Activated CD4-positive, alpha-beta T cell treated with anti-CD3 and anti-CD28 coated beads, Interleukin-2, amount 50 U/mL, for 48 hours (primary cell): Measurements from ENCODE around the gene ZNF669.

ENCODE experiments used
- DNase-seq, 2 experiments: peaks; one replicate each; pipeline ENCODE4 v3.0.0-alpha.2; 2020

The ZNF669 gene

GRCh38 chr1:247110627-247111258, 6.6 kb upstream of the ZNF669 start:
- DNase-seq: peak; percentile 39 to 64

- no peak for DNase-seq
These were observed 3.5 kb upstream of the ZNF669 start for GRCh38 chr1:247107694-247108093.

- no peak for DNase-seq
These were observed 1.8 kb upstream of the ZNF669 start for GRCh38 chr1:247105966-247106365.

DNA sequence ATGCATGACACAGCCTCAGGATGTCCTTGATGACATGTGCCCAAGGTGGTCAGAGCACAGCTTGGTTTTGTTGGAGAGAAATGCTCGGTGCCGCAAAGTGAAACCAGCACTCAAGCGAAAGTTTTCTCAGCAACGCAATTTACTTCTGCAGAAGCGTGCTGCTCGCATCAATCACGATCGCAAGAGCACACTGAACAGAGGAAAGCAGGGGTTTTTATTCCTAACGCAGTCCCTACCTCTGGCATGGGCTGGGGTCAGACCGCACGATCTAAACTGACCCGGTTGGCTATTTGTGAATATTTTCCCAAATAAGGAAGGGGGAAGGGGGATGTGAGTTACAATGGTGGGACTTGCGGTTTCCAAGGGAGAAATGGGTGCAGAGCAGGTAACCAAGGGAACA, 809 bp upstream of the ZNF669 start:
- DNase-seq: no peak

- no peak for DNase-seq
These were observed 1.8 kb downstream of the ZNF669 start for GRCh38 chr1:247102381-247102780.

GRCh38 chr1:247100676-247101279, 3.4 kb downstream of the ZNF669 start:
- DNase-seq: no peak

GRCh38 chr1:247096958-247097357, 7.2 kb downstream of the ZNF669 start:
- DNase-seq: no peak

DNA sequence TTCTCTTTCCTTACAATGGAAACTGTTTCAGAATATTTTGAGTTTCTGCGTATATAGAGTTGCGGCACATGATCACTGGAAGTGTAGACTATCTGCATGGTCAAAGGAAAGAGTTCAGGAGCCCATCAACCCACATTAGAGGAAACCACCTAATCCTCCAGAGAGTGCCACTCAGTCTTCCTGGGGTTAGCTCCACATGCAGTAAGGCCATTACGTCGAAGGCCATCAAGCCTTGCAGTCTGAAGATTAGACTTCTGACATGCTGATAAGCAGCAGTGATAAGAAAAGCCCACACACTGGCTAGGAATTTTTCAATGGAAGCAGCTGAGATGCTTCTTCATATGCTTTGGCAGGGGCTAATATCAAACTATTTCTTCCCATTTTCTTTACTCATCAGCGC, 7.6 kb downstream of the ZNF669 start:
- no peak for DNase-seq

- no peak for DNase-seq
These were observed 8.0 kb downstream of the ZNF669 start for GRCh38 chr1:247096112-247096511.

GRCh38 chr1:247090455-247090854, 13.7 kb downstream of the ZNF669 start:
- no peak for DNase-seq

- DNase-seq: no peak
These were observed 14.4 kb downstream of the ZNF669 start for GRCh38 chr1:247089616-247090375.

DNA sequence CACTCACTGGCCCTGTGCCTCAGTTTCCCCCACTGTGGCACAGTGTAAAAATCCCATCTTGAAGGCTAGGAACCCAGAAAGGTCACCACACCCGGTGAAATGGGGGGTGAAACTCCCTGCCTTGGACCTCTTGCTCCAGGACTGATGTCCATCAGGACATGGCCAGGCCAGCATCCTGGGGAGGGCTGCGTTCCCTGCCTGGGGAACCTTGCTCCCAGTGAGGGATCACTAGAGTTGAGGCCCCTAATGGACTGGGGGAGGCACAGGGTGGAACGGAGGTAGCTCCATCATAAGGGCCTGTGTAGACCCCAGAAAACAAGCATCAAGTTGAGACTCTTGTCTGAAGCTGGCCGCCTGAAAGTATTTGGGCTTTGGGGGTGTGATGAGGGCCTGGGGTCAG, 15.2 kb downstream of the ZNF669 start:
- no peak for DNase-seq

- DNase-seq: no peak
These were observed 16.9 kb downstream of the ZNF669 start for GRCh38 chr1:247087256-247087655.

DNA sequence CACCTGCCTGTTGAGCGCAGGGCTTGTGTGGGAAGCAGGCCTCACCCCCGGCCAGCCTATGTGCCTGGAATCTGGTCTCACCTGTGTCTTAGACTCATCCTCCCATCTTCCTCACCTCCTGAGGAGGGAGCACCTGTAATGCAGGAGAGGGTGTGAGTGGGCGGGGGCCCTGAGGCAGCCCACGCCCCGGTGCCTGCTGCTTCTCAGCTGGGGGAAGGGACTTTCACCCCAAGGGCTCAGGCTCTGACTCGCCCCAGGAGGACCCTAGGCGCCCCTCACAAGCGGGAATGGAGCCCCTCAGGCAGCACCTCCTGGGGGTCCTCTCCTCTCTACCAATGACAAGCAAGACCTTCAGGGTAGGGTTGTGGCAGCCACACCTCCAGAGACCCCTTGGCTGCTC, 18.8 kb downstream of the ZNF669 start:
- no peak for DNase-seq

- no peak for DNase-seq
These were observed 19.4 kb downstream of the ZNF669 start for GRCh38 chr1:247084771-247085170.

DNA sequence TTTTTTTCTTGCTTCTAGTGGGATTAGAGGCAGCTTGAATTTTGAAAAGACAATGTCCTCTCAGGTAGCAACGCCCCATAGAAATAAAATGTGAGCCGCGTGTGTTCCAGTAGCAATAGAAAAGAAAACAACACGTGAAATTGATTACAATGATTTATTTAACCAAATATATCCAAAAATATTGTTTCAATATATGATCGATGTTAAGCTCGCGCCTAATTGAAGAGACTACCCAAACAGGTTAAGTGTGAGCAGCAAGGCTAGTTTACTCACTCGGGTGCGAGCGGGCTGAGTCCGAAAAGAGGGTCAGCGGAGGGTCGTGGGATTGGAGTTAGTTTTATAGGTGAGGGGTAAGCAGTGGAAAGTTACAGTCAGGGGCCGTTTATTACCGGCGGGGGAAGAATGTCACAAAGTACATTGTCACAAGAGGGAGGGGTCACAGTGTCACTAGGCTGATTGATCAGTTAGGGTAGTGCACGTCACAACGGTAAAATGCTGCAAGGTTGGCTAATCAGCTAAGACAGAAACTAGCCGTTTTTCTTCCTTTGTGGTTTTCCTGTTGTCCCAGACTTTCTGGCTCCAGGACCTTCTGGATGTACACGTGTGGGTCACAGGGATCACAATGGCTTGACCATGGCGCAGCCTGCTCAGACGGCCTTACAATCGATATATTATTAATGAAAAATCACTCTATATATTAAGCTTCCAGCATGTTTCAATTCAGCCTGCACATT, 24.8 kb downstream of the ZNF669 start:
- peak in 1 of 2 experiments; percentile 9 for DNase-seq

DNA sequence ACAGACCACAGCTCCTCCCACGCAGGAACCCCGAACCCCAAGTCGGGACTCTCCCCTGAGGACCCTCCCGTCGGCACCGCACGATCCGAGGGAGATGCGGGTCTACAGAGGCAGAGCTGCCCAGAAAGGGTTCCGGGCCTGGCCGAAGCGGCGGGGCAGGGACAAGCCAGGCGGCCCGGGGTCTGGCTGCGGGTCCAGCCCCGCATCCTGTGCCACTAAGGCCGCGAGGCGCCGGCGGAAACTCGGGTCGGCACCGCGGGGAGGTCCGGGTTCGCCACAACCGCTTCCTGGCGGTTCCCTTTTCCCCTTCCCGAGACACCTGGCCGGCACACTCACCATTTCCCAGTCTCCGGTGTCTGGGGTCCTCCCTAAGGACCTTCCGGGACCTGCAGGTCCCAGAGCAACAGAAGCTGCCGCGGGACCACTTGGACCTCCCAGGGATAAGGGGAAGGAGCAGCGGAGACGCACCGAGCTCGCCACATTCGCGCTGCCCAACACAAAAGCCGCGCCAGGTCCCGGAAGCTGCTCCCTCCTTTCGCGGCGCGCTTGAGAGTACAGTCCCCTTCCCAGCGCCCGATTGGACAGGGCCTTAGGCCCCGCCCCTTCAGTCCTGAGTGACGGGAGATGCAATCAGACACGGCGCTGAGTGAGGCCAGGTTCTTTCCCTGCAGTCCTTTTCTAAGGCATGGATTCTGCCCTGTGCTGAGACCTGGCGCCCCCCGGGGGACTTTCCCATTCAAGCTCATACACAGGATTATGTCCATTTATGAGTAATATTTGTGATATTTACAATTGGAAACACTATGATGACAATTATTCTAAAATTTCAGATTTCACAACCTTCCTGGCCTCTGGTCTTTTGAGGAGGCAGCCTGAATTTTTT, 25.7 kb downstream of the ZNF669 start, which contains the start of gene ZNF670:
TSS of gene ZNF670 (minus strand) at position 554 of the 883 bp plus-strand sequence. CDS start at position 339, 215 bp downstream.
- peak; percentile 93 to 96 for DNase-seq

DNA sequence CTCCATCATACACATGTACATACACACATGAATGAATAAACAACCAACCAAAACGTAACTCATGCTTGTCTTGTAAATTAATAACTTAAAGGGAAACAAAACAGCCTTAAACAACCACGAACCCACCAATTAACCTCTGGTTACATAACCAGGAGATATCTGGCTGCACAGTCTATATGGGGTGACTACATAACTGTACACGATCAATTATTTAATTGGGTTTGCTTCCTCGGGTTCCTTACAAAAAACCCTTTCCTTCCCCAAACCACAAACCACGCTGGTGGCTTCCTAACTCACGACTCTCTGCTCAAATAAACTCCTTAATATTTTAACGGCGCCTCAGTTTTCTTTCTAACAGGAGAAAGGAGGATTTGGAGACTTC, 26.3 kb downstream of the ZNF669 start:
- DNase-seq: no peak

GRCh38 chr1:247077213-247077612, 26.9 kb downstream of the ZNF669 start:
- DNase-seq: no peak

DNA sequence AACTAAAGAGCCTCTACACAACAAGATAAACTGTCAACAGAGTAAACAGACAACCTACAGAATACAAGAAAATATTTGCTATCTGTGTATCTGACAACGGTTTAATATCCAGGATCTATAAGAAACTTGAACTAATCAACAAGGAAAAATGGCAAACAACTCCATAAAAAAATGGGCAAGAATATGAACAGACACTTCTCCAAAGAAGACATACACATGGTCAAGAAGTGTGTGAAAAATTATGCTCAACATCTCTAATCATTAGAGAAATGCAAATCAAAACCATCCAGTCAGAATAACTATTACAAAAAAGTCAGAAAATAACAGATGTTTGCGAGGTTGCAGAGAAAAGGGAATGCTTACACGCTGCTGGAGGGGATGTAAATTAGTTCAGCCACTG, 33.5 kb downstream of the ZNF669 start:
- no peak for DNase-seq

GRCh38 chr1:247064304-247064703, 39.9 kb downstream of the ZNF669 start:
- DNase-seq: no peak

- DNase-seq: no peak
These were observed 43.4 kb downstream of the ZNF669 start for GRCh38 chr1:247060771-247061170.
